Occipital lobe (tissue), 2 donors: Measurements from ENCODE around the gene KIF26B. TPM values are rescaled to one million over a fixed set of nuclear protein-coding genes. Genes with fewer than 3 reads are reported as not detected.

ENCODE experiments used
- DNase-seq: peaks from one replicate; lab custom pipeline; 2025; lab: John Stamatoyannopoulos, UW
- total RNA-seq: library from RNA; depleted of rRNA; stranded (reverse); fragments of >200 nt; gene quantifications from one replicate; pipeline ENCODE4 v1.2.3, GENCODE V29; 2014

The KIF26B gene
- total RNA-seq, 1 donor from 2014 or later, result 31.7 TPM

GRCh38 chr1:245558069-245558468 lies 403.3 kb downstream of the KIF26B start:
- no peak for DNase-seq

- no peak for DNase-seq
These were observed 405.6 kb downstream of the KIF26B start for GRCh38 chr1:245560316-245560859.

GRCh38 chr1:245561665-245562234 lies 407.0 kb downstream of the KIF26B start:
- DNase-seq, result no peak

- no peak for DNase-seq
These were observed 411.3 kb downstream of the KIF26B start for GRCh38 chr1:245566134-245566533.

- no peak for DNase-seq
These were observed 412.2 kb downstream of the KIF26B start for GRCh38 chr1:245566952-245567351.

GRCh38 chr1:245571815-245572294 lies 417.1 kb downstream of the KIF26B start:
- DNase-seq, result no peak

GRCh38 chr1:245572709-245573108 lies 417.9 kb downstream of the KIF26B start:
- no peak for DNase-seq

- no peak for DNase-seq
These were observed 420.9 kb downstream of the KIF26B start for GRCh38 chr1:245575710-245576109.

GRCh38 chr1:245576323-245576722 lies 421.5 kb downstream of the KIF26B start:
- no peak for DNase-seq

- DNase-seq, result no peak
These were observed 422.7 kb downstream of the KIF26B start for GRCh38 chr1:245577191-245578157.

- DNase-seq, result no peak
These were observed 423.5 kb downstream of the KIF26B start for GRCh38 chr1:245578308-245578707.

- DNase-seq, result no peak
These were observed 424.0 kb downstream of the KIF26B start for GRCh38 chr1:245578771-245579170.

- DNase-seq, result no peak
These were observed 425.1 kb downstream of the KIF26B start for GRCh38 chr1:245579881-245580280.

GRCh38 chr1:245580651-245581050 lies 425.9 kb downstream of the KIF26B start:
- DNase-seq, result no peak

- no peak for DNase-seq
These were observed 427.2 kb downstream of the KIF26B start for GRCh38 chr1:245582026-245582425.

GRCh38 chr1:245583081-245583480 lies 428.3 kb downstream of the KIF26B start:
- no peak for DNase-seq

- DNase-seq, result no peak
These were observed 429.0 kb downstream of the KIF26B start for GRCh38 chr1:245583575-245584330.

- DNase-seq, result no peak
These were observed 430.6 kb downstream of the KIF26B start for GRCh38 chr1:245585252-245585959.

- no peak for DNase-seq
These were observed 432.8 kb downstream of the KIF26B start for GRCh38 chr1:245587435-245588115.

- no peak for DNase-seq
These were observed 433.4 kb downstream of the KIF26B start for GRCh38 chr1:245588116-245588639.
